WTC11 (cell line): ENCODE results near the gene KBTBD12.

Experiments used
- ARID4B ChIP-seq: sonication (generic); formaldehyde crosslinking; IDR thresholded peaks from 2 replicates; pipeline ENCODE4 v1.8.0; 2023; ENCODE audit warnings: missing genetic modification reagents, mild to moderate bottlenecking, borderline replicate concordance
- CTCF ChIP-seq: fragments of 200-600 bp; IDR thresholded peaks from 2 replicates; pipeline ENCODE4 v1.8.0; 2022; ENCODE audit warnings: antibody characterized with exemption
- IRF1 ChIP-seq: sonication (generic); formaldehyde crosslinking; IDR thresholded peaks from 2 replicates; pipeline ENCODE4 v1.8.0; 2023; ENCODE audit warnings: missing genetic modification reagents
- JAZF1 ChIP-seq: fragments of 250-450 bp; sonication (Bioruptor Pico); IDR thresholded peaks from 2 replicates; pipeline ENCODE4 v1.9.0; 2021; ENCODE audit warnings: moderate library complexity, mild to moderate bottlenecking, inconsistent platforms
- MAX ChIP-seq: sonication (generic); formaldehyde crosslinking; IDR thresholded peaks from 2 replicates; pipeline ENCODE4 v1.8.0; 2022; ENCODE audit warnings: mild to moderate bottlenecking, missing genetic modification reagents
- MLX ChIP-seq: sonication (generic); formaldehyde crosslinking; IDR thresholded peaks from 2 replicates; pipeline ENCODE4 v1.8.1; 2023; ENCODE audit warnings: mild to moderate bottlenecking, missing genetic modification reagents, moderate library complexity
- NFYB ChIP-seq: sonication (generic); formaldehyde crosslinking; conservative IDR thresholded peaks from 2 replicates; pipeline ENCODE4 v1.8.0; 2022; ENCODE audit warnings: low read depth, missing genetic modification reagents
- NR3C1 ChIP-seq: sonication (generic); formaldehyde crosslinking; conservative IDR thresholded peaks from 2 replicates; pipeline ENCODE4 v1.8.1; 2023; ENCODE audit warnings: low read depth, mild to moderate bottlenecking, missing genetic modification reagents
- PREB ChIP-seq: sonication (generic); formaldehyde crosslinking; IDR thresholded peaks from 2 replicates; pipeline ENCODE4 v1.8.1; 2022; ENCODE audit warnings: mild to moderate bottlenecking, missing genetic modification reagents, moderate library complexity, borderline replicate concordance
- TEAD4 ChIP-seq: sonication (generic); formaldehyde crosslinking; IDR thresholded peaks from 2 replicates; pipeline ENCODE4 v1.8.0; 2022; ENCODE audit warnings: mild to moderate bottlenecking, missing genetic modification reagents
- ZNF263 ChIP-seq: sonication (generic); formaldehyde crosslinking; IDR thresholded peaks from 2 replicates; pipeline ENCODE4 v1.8.1; 2022; ENCODE audit warnings: low read depth, mild to moderate bottlenecking, moderate library complexity, missing genetic modification reagents
- ZNF317 ChIP-seq: sonication (generic); formaldehyde crosslinking; IDR thresholded peaks from 2 replicates; pipeline ENCODE4 v1.8.1; 2023; ENCODE audit warnings: low read depth, mild to moderate bottlenecking, moderate library complexity, missing genetic modification reagents, borderline replicate concordance

GRCh38 chr3:127923611-127924010 lies 8.6 kb downstream of the KBTBD12 start:
- no peak for TF ChIP-seq JAZF1 (CRISPR knock-in tag)
- TF ChIP-seq NR3C1 (CRISPR knock-in tag) = no peak
- no peak for TF ChIP-seq MLX
- no peak for TF ChIP-seq TEAD4 (CRISPR knock-in tag)
- no peak for TF ChIP-seq PREB (CRISPR knock-in tag)
- no peak for TF ChIP-seq CTCF
- no peak for TF ChIP-seq NFYB (CRISPR knock-in tag)
- no peak for TF ChIP-seq ARID4B (CRISPR knock-in tag)
- no peak for TF ChIP-seq ZNF263 (CRISPR knock-in tag)
- TF ChIP-seq MAX = no peak
- no peak for TF ChIP-seq IRF1 (CRISPR knock-in tag)
- no peak for TF ChIP-seq ZNF317 (CRISPR knock-in tag)
